Esophagus (tissue), 2 donors: ENCODE data around the gene LTBP2. TPM values are rescaled to one million over a fixed set of nuclear protein-coding genes. Genes with fewer than 3 reads are reported as not detected.

Source experiments
- H3K27ac ChIP-seq, 2 donors: one replicate each; pipeline ENCODE4 v1.5.1; 2013; ENCODE audit warnings: low read depth in 2 of 2, mild to moderate bottlenecking in 2 of 2, inconsistent platforms in 1 of 2, low read length in 1 of 2, moderate library complexity in 1 of 2
- H3K27me3 ChIP-seq, 2 donors: one replicate each; pipeline ENCODE4 v1.6.1; 2013; ENCODE audit warnings: low read length in 2 of 2, control low read depth in 1 of 2, mild to moderate bottlenecking in 1 of 2; ENCODE audit not compliant: insufficient read depth in 2 of 2, control insufficient read depth in 1 of 2
- H3K36me3 ChIP-seq, 2 donors: one replicate each; pipeline ENCODE4 v1.6.1; 2013; ENCODE audit warnings: low read length in 1 of 2; ENCODE audit not compliant: control insufficient read depth in 2 of 2, insufficient read depth in 2 of 2
- H3K4me1 ChIP-seq, 2 donors: one replicate each; pipeline ENCODE4 v1.6.1; 2013; ENCODE audit warnings: low read length in 1 of 2; ENCODE audit not compliant: control insufficient read depth in 2 of 2, insufficient read depth in 2 of 2
- H3K4me3 ChIP-seq, 2 donors: one replicate each; pipeline ENCODE4 v1.5.1; 2013; ENCODE audit warnings: low read length in 2 of 2, mild to moderate bottlenecking in 2 of 2, low read depth in 1 of 2, moderate library complexity in 1 of 2
- H3K9me3 ChIP-seq, 2 donors: one replicate each; pipeline ENCODE4 v1.6.1; 2013; ENCODE audit warnings: mild to moderate bottlenecking in 2 of 2, low read depth in 1 of 2, low read length in 1 of 2, moderate library complexity in 1 of 2; ENCODE audit not compliant: control insufficient read depth in 2 of 2, insufficient read depth in 1 of 2
- WGBS, 2 donors: extraction: QIAGEN DNeasy Blood & Tissue Kit; methylation state at CpG; one replicate each; pipeline ENCODE4 v1.1.7; 2013; 5-methylcytosine and 5-hydroxymethylcytosine counted together
- polyA plus RNA-seq, 2 donors: library from polyadenylated mRNA; stranded (reverse); fragments of 200-250 nt; gene quantifications; one replicate each; pipeline ENCODE4 v1.2.3, GENCODE V29; 2013
- donor health status: healthy with polysubstance abuse.
- donor health status: Bipolar disorder and iron deficiency.

Gene LTBP2
- 1 to 10 TPM; 4.7 to 5.5 TPM for polyA plus RNA-seq

DNA sequence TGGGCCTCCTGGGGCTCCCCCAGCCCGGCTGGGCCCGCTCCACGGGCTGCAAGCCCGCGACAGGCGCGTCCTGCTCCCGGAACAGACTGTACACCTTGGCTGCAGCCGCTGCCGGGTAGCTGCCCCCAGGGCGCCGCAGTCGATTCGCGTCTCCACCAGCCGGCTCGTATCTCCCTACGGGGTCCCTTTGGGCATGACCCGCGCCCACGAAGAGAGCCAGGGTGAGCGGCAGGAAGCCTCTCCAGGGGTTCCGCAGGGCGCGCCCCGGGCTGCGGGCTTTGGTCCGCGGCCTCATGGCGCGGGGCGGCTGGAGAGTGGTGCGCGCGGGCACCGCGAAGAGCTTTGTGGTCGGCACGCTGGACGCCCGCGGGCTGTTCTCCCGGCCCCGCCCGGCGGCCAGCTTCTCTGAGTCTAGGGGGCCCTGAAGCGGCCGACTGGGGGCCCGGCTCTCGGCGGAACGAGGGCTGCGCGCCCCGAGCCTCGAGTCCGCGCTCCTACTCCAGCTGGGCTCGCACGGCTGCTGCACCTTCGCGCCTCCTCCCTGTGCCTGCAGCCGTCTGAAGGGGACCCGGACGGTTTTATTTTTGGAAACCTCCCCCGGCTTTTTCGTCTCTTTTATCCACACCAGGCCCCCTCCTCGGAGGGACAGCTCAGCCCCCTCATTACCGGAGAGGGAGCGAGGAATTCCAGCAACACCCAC, at the start of gene LTBP2:
LTBP2 (minus strand) TSS at position 588 of the 700 bp plus-strand sequence; CDS start at position 295, 293 bp downstream.
- peak within 1 kb of the TSS; percentile 65 to 75 for H3K4me3 ChIP-seq
- H3K4me1 ChIP-seq = peaks cover 15 to 33% of the 10 kb centered on the region in 2 donors
- H3K27me3 ChIP-seq = no peaks in the 10 kb centered on the region
- H3K36me3 ChIP-seq = no peaks in the 10 kb centered on the region
- no peaks in the 10 kb centered on the region for H3K9me3 ChIP-seq
- H3K27ac ChIP-seq = peak within 1 kb of the TSS; percentile 14 to 27
- WGBS, 2 donors = 2% methylated on average over 61 to 70 of the region's 70 CpGs

GRCh38 chr14:74660863-74661262, 48.8 kb upstream of the LTBP2 start:
- Histone ChIP-seq H3K27ac (no peak overlapping the region), H3K4me1 (peaks cover 0 to 6% of the 10 kb centered on the region in 2 donors), H3K4me3 (no peak overlapping the region), H3K9me3 (no peaks in the 10 kb centered on the region), H3K27me3 (no peaks in the 10 kb centered on the region), H3K36me3 (peaks cover 14 to 23% of the 10 kb centered on the region in 2 donors)
- WGBS, 2 donors = 76 to 84% methylated on average over 5 of the region's 5 CpGs

DNA sequence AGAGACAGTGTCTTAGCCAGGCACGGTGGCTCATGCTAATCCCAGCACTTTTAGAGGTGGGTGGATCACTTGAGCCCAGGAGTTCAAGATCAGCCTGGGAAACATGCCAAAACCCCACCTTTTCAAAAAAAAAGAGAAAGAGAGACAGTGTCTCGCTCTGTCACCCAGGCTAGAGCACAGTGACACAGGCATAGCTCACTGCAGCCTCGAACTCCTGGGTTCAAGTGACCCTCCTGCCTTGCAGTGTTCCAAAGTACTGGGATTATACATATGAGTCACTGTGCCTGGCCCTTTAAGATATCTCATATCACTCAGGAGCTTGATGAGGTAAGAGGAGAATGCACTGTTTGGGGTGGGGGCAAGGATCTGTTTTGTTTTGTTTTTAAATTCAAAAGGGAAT, 48.1 kb upstream of the LTBP2 start:
- 62 to 76% methylated on average over 3 of the region's 3 CpGs for WGBS, 2 donors
- no peak overlapping the region for H3K4me3 ChIP-seq
- no peaks in the 10 kb centered on the region for H3K27me3 ChIP-seq
- H3K9me3 ChIP-seq = no peaks in the 10 kb centered on the region
- H3K4me1 ChIP-seq = peaks cover 0 to 6% of the 10 kb centered on the region in 2 donors
- H3K27ac ChIP-seq = no peak overlapping the region
- H3K36me3 ChIP-seq = peaks cover 14 to 23% of the 10 kb centered on the region in 2 donors

DNA sequence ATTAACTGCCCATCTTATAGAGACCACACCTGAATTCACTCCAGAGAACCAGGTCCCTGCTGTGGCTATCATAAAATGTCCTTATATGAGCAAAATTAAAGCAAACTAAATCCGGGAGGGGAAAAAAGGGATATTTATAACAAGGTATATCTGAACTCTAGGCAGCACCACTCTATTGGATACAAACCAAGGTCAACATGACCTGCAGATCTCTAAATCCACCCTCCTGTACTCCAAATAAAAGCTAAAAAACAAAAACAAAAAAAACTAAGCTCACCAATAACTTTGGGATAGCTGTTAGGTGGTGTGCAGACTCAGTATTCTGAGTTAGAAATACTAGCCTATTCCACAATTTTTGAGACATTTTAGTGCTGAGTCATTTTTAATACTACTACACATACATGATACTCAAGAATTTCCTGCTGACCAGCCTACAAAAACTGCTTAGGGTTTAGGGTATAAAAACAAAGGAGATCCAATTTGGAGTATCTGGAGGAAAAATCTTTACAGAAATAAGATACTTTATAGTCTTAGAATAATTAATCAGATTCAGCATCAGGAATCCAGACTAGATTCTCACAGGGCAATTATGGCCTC, 46.6 kb upstream of the LTBP2 start:
- 78 to 93% methylated on average over 1 of the region's 1 CpG for WGBS, 2 donors
- H3K4me1 ChIP-seq = peaks cover 0 to 6% of the 10 kb centered on the region in 2 donors
- peaks cover 8 to 17% of the 10 kb centered on the region in 2 donors for H3K36me3 ChIP-seq
- no peaks in the 10 kb centered on the region for H3K27me3 ChIP-seq
- H3K4me3 ChIP-seq = no peak overlapping the region
- H3K27ac ChIP-seq = no peak overlapping the region
- no peaks in the 10 kb centered on the region for H3K9me3 ChIP-seq

GRCh38 chr14:74656964-74657363, 44.9 kb upstream of the LTBP2 start:
- peaks cover 4 to 8% of the 10 kb centered on the region in 2 donors for H3K36me3 ChIP-seq
- no peaks in the 10 kb centered on the region for H3K9me3 ChIP-seq
- WGBS, 2 donors = 82 to 87% methylated on average over 3 of the region's 3 CpGs
- no peaks in the 10 kb centered on the region for H3K27me3 ChIP-seq
- H3K27ac ChIP-seq = no peak overlapping the region
- no peak overlapping the region for H3K4me3 ChIP-seq
- H3K4me1 ChIP-seq = no peaks in the 10 kb centered on the region

GRCh38 chr14:74655599-74656395, 43.8 kb upstream of the LTBP2 start:
- Histone ChIP-seq H3K27me3 (no peaks in the 10 kb centered on the region), H3K27ac (no peak overlapping the region), H3K4me3 (no peak overlapping the region), H3K36me3 (peaks cover 0 to 2% of the 10 kb centered on the region in 2 donors), H3K4me1 (no peaks in the 10 kb centered on the region), H3K9me3 (no peaks in the 10 kb centered on the region)
- 67 to 78% methylated on average over 2 of the region's 2 CpGs for WGBS, 2 donors

- no peaks in the 10 kb centered on the region for H3K27me3 ChIP-seq
- no peak overlapping the region for H3K4me3 ChIP-seq
- H3K4me1 ChIP-seq = no peaks in the 10 kb centered on the region
- no peak overlapping the region for H3K27ac ChIP-seq
- 82 to 85% methylated on average over 3 of the region's 3 CpGs for WGBS, 2 donors
- H3K36me3 ChIP-seq = no peaks in the 10 kb centered on the region
- no peaks in the 10 kb centered on the region for H3K9me3 ChIP-seq
Measured at GRCh38 chr14:74654931-74655330, 42.9 kb upstream of the LTBP2 start.

DNA sequence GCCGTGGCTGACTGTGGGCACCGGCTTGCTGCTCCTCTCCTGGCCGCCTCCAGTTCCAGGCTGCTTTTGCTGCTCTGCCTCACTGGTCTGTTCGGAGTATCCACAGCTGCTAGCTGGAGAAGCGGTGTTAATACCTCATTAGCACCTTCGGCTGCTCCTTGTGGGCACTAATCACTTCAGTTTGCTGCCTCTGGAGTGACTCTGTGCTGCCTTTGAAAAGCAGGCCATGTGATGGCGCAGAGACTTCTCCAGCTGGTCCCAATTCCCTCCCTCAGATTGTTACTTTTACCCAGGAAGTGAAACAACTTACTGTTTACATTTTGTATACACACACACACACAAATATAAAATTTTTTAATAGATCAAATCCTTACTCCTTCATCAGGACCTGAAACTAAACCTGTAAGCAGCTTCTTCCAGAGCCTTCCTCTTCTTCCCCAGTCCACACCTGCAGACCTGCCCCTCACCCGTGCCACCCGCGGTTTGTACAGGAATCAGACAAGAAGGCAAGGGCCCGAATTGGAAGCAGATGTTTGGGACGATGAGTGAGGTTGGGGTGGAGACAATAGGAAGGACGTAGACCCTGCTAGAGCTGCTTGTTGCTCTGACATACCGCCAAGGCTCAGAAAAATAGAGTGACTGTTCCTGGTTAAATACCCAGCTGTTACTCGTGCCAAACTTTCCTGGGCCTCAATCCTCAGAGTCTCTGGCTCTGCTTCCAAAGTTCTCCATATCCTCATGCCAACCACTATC, 41.5 kb upstream of the LTBP2 start:
- Histone ChIP-seq H3K36me3 (no peaks in the 10 kb centered on the region), H3K4me1 (peaks cover 2 to 11% of the 10 kb centered on the region in 2 donors), H3K27ac (no peak overlapping the region), H3K4me3 (no peak overlapping the region), H3K27me3 (no peaks in the 10 kb centered on the region), H3K9me3 (no peaks in the 10 kb centered on the region)
- WGBS, 2 donors = 79 to 82% methylated on average over 15 of the region's 15 CpGs

- no peaks in the 10 kb centered on the region for H3K27me3 ChIP-seq
- 77 to 81% methylated on average over 4 of the region's 4 CpGs for WGBS, 2 donors
- no peak overlapping the region for H3K4me3 ChIP-seq
- peaks cover 7 to 18% of the 10 kb centered on the region in 2 donors for H3K4me1 ChIP-seq
- no peaks in the 10 kb centered on the region for H3K36me3 ChIP-seq
- H3K27ac ChIP-seq = no peak overlapping the region
- no peaks in the 10 kb centered on the region for H3K9me3 ChIP-seq
Measured at GRCh38 chr14:74652541-74652940, 40.5 kb upstream of the LTBP2 start.
